PC-3 (cell line): Measurements from ENCODE around the gene CERS6.

ENCODE experiments used
- EZH2 ChIP-seq: fragments of 300-600 bp; sonication (generic); IDR thresholded peaks from one replicate; pipeline ENCODE4 v1.6.1; 2017; ENCODE audit warnings: antibody characterized with exemption, mild to moderate bottlenecking, low read length; ENCODE audit not compliant: unreplicated experiment
- TF ChIP-seq, protein P1 (sequence below): fragments of 300-600 bp; sonication (generic); conservative IDR thresholded peaks from 2 replicates; pipeline ENCODE4 v1.5.1; 2017; ENCODE audit warnings: antibody characterized with exemption, low read depth, mild to moderate bottlenecking, low read length

DNA sequence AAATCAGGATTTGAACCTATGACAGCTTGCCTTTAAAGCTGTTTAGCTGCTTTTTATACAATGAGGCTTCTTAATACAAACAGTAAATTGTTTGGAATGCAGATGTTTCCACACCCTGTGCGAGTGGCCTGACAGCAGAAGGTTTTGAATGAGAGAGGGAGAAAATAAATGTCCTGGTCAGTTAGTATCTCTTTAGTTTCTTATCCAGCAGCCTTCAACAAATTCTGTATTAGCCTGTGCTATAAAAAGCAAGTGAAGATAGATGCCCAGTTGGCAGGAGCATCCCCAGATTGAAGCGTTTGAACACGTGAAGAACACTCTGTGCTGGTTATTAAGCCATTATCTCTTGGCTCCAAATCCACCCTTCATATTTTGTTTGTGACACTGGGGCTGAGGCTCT is 70.6 kb downstream of the CERS6 start:
- TF ChIP-seq, protein P1, sequence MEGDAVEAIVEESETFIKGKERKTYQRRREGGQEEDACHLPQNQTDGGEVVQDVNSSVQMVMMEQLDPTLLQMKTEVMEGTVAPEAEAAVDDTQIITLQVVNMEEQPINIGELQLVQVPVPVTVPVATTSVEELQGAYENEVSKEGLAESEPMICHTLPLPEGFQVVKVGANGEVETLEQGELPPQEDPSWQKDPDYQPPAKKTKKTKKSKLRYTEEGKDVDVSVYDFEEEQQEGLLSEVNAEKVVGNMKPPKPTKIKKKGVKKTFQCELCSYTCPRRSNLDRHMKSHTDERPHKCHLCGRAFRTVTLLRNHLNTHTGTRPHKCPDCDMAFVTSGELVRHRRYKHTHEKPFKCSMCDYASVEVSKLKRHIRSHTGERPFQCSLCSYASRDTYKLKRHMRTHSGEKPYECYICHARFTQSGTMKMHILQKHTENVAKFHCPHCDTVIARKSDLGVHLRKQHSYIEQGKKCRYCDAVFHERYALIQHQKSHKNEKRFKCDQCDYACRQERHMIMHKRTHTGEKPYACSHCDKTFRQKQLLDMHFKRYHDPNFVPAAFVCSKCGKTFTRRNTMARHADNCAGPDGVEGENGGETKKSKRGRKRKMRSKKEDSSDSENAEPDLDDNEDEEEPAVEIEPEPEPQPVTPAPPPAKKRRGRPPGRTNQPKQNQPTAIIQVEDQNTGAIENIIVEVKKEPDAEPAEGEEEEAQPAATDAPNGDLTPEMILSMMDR = no peak
- no peak for TF ChIP-seq EZH2
